Gastrocnemius medialis (tissue), 4 donors: ENCODE measurements around the gene CES2. TPM values are rescaled to one million over a fixed set of nuclear protein-coding genes. Genes with fewer than 3 reads are reported as not detected.

ENCODE experiments used
- ATAC-seq, 2 donors: fragments of 150-250 bp; one replicate each; pipeline ENCODE4 v1.9.1; 2016
- DNase-seq, 2 donors: peaks; one replicate each; pipeline ENCODE4 v3.0.0-alpha.2; 2019
- H3K27ac ChIP-seq, 4 donors: fragments of 200-600 bp; sonication (generic); 1 replicate in 1 of 4; 2 replicates in 3 of 4; pipeline ENCODE4 v1.5.1; 2016 to 2018; ENCODE audit warnings: mild to moderate bottlenecking in 2 of 4, moderate library complexity in 1 of 4
- H3K27me3 ChIP-seq, 3 donors: fragments of 200-600 bp; sonication (generic) in 2 of 3; 1 replicate in 1 of 3; 2 replicates in 2 of 3; pipeline versions ENCODE4 v1.5.1 to v1.6.0; 2016 to 2019; ENCODE audit warnings: mild to moderate bottlenecking in 1 of 3, moderate library complexity in 1 of 3
- H3K36me3 ChIP-seq, 2 donors: fragments of 200-600 bp; sonication (generic) in 1 of 2; one replicate each; pipeline ENCODE4 v1.5.1; 2017 to 2018
- H3K4me1 ChIP-seq, 2 donors: fragments of 200-600 bp; sonication (generic) in 1 of 2; one replicate each; pipeline ENCODE4 v1.5.1; 2016 to 2017; ENCODE audit warnings: mild to moderate bottlenecking in 2 of 2
- H3K4me3 ChIP-seq, 4 donors: fragments of 200-600 bp; sonication (generic) in 3 of 4; 1 replicate in 1 of 4; 2 replicates in 3 of 4; pipeline ENCODE4 v1.5.1; 2016 to 2019; ENCODE audit warnings: mild to moderate bottlenecking in 2 of 4
- H3K9me3 ChIP-seq, 3 donors: fragments of 200-600 bp; sonication (generic) in 2 of 3; 1 replicate in 1 of 3; 2 replicates in 2 of 3; pipeline ENCODE4 v1.5.1; 2016 to 2019
- POLR2A ChIP-seq, 2 donors: fragments of 450-650 bp; IDR thresholded peaks; one replicate each; pipeline ENCODE4 v1.6.1; 2017; ENCODE audit warnings: antibody characterized with exemption in 2 of 2, mild to moderate bottlenecking in 2 of 2, moderate library complexity in 2 of 2
- in situ Hi-C, 4 donors: fragments of 200-750 bp; cut with MboI; loops; one replicate each; pipeline versions ENCODE4 v1.15.0 to v1.8.0; 2017; ENCODE audit warnings: low sequenced_read_pairs in 4 of 4
- intact Hi-C: fragments of 100-400 bp; cut with DNase I; formaldehyde crosslinking; loops from one replicate; pipeline ENCODE4 v1.15.1; 2023; ENCODE audit warnings: low total_unique reads
- total RNA-seq, 4 donors: library from RNA; depleted of rRNA; stranded (reverse); fragments of >200 nt; gene quantifications; one replicate each; pipeline versions ENCODE4 v1.1.0 to v1.2.3, GENCODE V29; 2016
- TF ChIP-seq, protein P1 (sequence below), 5 experiments: fragments of 450-650 bp in 3 of 5; fragments of 200-600 bp in 2 of 5; sonication (generic) in 2 of 5; IDR thresholded peaks in 4 of 5; conservative IDR thresholded peaks in 1 of 5; 1 replicate in 4 of 5; 2 replicates in 1 of 5; pipeline ENCODE4 v1.5.1; 2016 to 2019; ENCODE audit warnings: antibody characterized with exemption in 5 of 5, mild to moderate bottlenecking in 3 of 5, moderate library complexity in 3 of 5

CES2 gene
- total RNA-seq, 4 donors from 2014 or later: 25.6 to 48.2 (median 37.7) TPM

- no peak for ATAC-seq
- H3K4me3 ChIP-seq: no peak overlapping the region
- no peaks in the 10 kb centered on the region for H3K9me3 ChIP-seq
- peaks cover 33 to 57% of the 10 kb centered on the region in 2 donors for H3K4me1 ChIP-seq
- in situ Hi-C loops (no loop called here), intact Hi-C loops (no loop called here)
- TF ChIP-seq, protein P1, sequence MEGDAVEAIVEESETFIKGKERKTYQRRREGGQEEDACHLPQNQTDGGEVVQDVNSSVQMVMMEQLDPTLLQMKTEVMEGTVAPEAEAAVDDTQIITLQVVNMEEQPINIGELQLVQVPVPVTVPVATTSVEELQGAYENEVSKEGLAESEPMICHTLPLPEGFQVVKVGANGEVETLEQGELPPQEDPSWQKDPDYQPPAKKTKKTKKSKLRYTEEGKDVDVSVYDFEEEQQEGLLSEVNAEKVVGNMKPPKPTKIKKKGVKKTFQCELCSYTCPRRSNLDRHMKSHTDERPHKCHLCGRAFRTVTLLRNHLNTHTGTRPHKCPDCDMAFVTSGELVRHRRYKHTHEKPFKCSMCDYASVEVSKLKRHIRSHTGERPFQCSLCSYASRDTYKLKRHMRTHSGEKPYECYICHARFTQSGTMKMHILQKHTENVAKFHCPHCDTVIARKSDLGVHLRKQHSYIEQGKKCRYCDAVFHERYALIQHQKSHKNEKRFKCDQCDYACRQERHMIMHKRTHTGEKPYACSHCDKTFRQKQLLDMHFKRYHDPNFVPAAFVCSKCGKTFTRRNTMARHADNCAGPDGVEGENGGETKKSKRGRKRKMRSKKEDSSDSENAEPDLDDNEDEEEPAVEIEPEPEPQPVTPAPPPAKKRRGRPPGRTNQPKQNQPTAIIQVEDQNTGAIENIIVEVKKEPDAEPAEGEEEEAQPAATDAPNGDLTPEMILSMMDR (IDR thresholded peaks at IDR 0.05 in 4 of 5, conservative IDR thresholded peaks at IDR 0.05 in 1 of 5): no peak
- H3K27ac ChIP-seq: peak overlapping the region; percentile 91 to 99 (median 96)
- H3K27me3 ChIP-seq: no peaks in the 10 kb centered on the region
- DNase-seq: no peak
- peaks cover 0 to 20% of the 10 kb centered on the region in 2 donors for H3K36me3 ChIP-seq
Observed at GRCh38 chr16:66920299-66920590, 15.1 kb upstream of the CES2 start.

GRCh38 chr16:66920924-66921680 is 14.2 kb upstream of the CES2 start:
- in situ Hi-C loops (no loop called here), intact Hi-C loops (no loop called here)
- ATAC-seq (peak; percentile 39 to 53), DNase-seq (peak; percentile 61 to 85)
- peak overlapping the region; percentile 91 to 99 (median 96) for H3K27ac ChIP-seq
- peak overlapping the region in 1 of 4 donors; percentile 79 for H3K4me3 ChIP-seq
- TF ChIP-seq POLR2A (IDR thresholded peaks at IDR 0.05): peak; percentile 32 to 56
- TF ChIP-seq, protein P1 (IDR thresholded peaks at IDR 0.05 in 4 of 5, conservative IDR thresholded peaks at IDR 0.05 in 1 of 5): no peak
- H3K27me3 ChIP-seq: no peaks in the 10 kb centered on the region
- H3K4me1 ChIP-seq: peaks cover 37 to 65% of the 10 kb centered on the region in 2 donors
- no peaks in the 10 kb centered on the region for H3K9me3 ChIP-seq
- H3K36me3 ChIP-seq: peaks cover 0 to 20% of the 10 kb centered on the region in 2 donors

- peak overlapping the region in 3 of 4 donors; percentile 12 to 79 (median 57) for H3K4me3 ChIP-seq
- H3K4me1 ChIP-seq: peaks cover 44 to 73% of the 10 kb centered on the region in 2 donors
Observed at GRCh38 chr16:66921729-66922450, 13.4 kb upstream of the CES2 start.

GRCh38 chr16:66923247-66923731 is 12.0 kb upstream of the CES2 start:
- peaks cover 56 to 85% of the 10 kb centered on the region in 2 donors for H3K4me1 ChIP-seq
- peak; percentile 1 to 2 for ATAC-seq
- no peaks in the 10 kb centered on the region for H3K27me3 ChIP-seq
- peak; percentile 39 to 55 for TF ChIP-seq POLR2A (IDR thresholded peaks at IDR 0.05)
- TF ChIP-seq, protein P1 (IDR thresholded peaks at IDR 0.05 in 4 of 5, conservative IDR thresholded peaks at IDR 0.05 in 1 of 5): no peak
- in situ Hi-C loops (no loop called here), intact Hi-C loops (no loop called here)
- H3K9me3 ChIP-seq: no peaks in the 10 kb centered on the region
- peak overlapping the region; percentile 57 to 79 (median 72) for H3K4me3 ChIP-seq
- H3K27ac ChIP-seq: peak overlapping the region; percentile 91 to 99 (median 96)
- peak; percentile 66 to 84 for DNase-seq
- H3K36me3 ChIP-seq: peaks cover 0 to 20% of the 10 kb centered on the region in 2 donors

More at GRCh38 chr16:66921729-66922450, 13.4 kb upstream of the CES2 start:
- peaks cover 0 to 20% of the 10 kb centered on the region in 2 donors for H3K36me3 ChIP-seq
- peak overlapping the region; percentile 91 to 99 (median 96) for H3K27ac ChIP-seq
- H3K27me3 ChIP-seq: no peaks in the 10 kb centered on the region
- no peaks in the 10 kb centered on the region for H3K9me3 ChIP-seq
- in situ Hi-C loops: no loop called here
- intact Hi-C loops: no loop called here
- DNase-seq (peak in 1 of 2 donors; percentile 83), ATAC-seq (no peak)
- TF ChIP-seq, protein P1 (IDR thresholded peaks at IDR 0.05 in 4 of 5, conservative IDR thresholded peaks at IDR 0.05 in 1 of 5): no peak
- TF ChIP-seq POLR2A (IDR thresholded peaks at IDR 0.05): peak; percentile 5 to 9
